ENCODE results near the gene HSD17B12. TPM values are rescaled to one million over a fixed set of nuclear protein-coding genes. Genes with fewer than 3 reads are reported as not detected.

Gene HSD17B12
- total and polyA plus RNA-seq, 7 experiments from 2014 or later, result 20.3 to 39.5 (median 24.7) TPM

- intact Hi-C loops (cut with micrococcal nuclease), result no loop called here
- no peak for DNase-seq
- Mint-ChIP-seq H3K27ac (peak overlapping the region in 1 of 9 donors; percentile 3), H3K9me3 (peaks cover 0 to 14% (median 7%) of the 10 kb centered on the region in 11 donors), H3K4me1 (peaks cover 0 to 22% (median 10%) of the 10 kb centered on the region in 7 donors), H3K27me3 (no peaks in the 10 kb centered on the region), H3K4me3 (no peak overlapping the region), H3K36me3 (peaks cover 21 to 69% (median 68%) of the 10 kb centered on the region in 5 donors)
- ChIA-PET POLR2A (no interaction called here), CTCF (no interaction called here)
- Histone ChIP-seq H3K4me3 (ENCODE audit: low read length) (no peak overlapping the region), H3K27ac (ENCODE audit: low read depth, low read length) (no peak overlapping the region), H3K27me3 (ENCODE audit: control insufficient read depth in 2 of 2, insufficient read depth in 2 of 2, low read length in 2 of 2) (no peaks in the 10 kb centered on the region), H3K9me3 (ENCODE audit: control insufficient read depth in 2 of 3, low read length in 3 of 3) (no peaks in the 10 kb centered on the region), H3K36me3 (ENCODE audit: control insufficient read depth in 2 of 3, insufficient read depth in 3 of 3, low read length in 3 of 3) (peaks cover 0 to 11% (median 0%) of the 10 kb centered on the region in 3 experiments), H3K4me1 (ENCODE audit: control insufficient read depth in 2 of 2, insufficient read depth in 2 of 2, low read length in 2 of 2) (no peaks in the 10 kb centered on the region)
- no peak for ATAC-seq
Observed at GRCh38 chr11:43735115-43735514, 54.6 kb downstream of the HSD17B12 start.

- Mint-ChIP-seq H3K9me3 (peaks cover 0 to 15% (median 7%) of the 10 kb centered on the region in 11 donors), H3K27ac (no peak overlapping the region), H3K27me3 (no peaks in the 10 kb centered on the region), H3K4me1 (peaks cover 0 to 22% (median 10%) of the 10 kb centered on the region in 7 donors), H3K4me3 (no peak overlapping the region), H3K36me3 (peaks cover 24 to 76% (median 75%) of the 10 kb centered on the region in 5 donors)
- Histone ChIP-seq H3K27ac (ENCODE audit: low read depth, low read length) (no peak overlapping the region), H3K9me3 (ENCODE audit: control insufficient read depth in 2 of 3, low read length in 3 of 3) (no peaks in the 10 kb centered on the region), H3K4me3 (ENCODE audit: low read length) (no peak overlapping the region), H3K27me3 (ENCODE audit: control insufficient read depth in 2 of 2, insufficient read depth in 2 of 2, low read length in 2 of 2) (no peaks in the 10 kb centered on the region), H3K4me1 (ENCODE audit: control insufficient read depth in 2 of 2, insufficient read depth in 2 of 2, low read length in 2 of 2) (no peaks in the 10 kb centered on the region), H3K36me3 (ENCODE audit: control insufficient read depth in 2 of 3, insufficient read depth in 3 of 3, low read length in 3 of 3) (peaks cover 0 to 11% (median 0%) of the 10 kb centered on the region in 3 experiments)
- DNase-seq (no peak), ATAC-seq (no peak)
- intact Hi-C loops (cut with micrococcal nuclease), result no loop called here
- ChIA-PET POLR2A (no interaction called here), CTCF (no interaction called here)
Observed at GRCh38 chr11:43735961-43736360, 55.4 kb downstream of the HSD17B12 start.

DNA sequence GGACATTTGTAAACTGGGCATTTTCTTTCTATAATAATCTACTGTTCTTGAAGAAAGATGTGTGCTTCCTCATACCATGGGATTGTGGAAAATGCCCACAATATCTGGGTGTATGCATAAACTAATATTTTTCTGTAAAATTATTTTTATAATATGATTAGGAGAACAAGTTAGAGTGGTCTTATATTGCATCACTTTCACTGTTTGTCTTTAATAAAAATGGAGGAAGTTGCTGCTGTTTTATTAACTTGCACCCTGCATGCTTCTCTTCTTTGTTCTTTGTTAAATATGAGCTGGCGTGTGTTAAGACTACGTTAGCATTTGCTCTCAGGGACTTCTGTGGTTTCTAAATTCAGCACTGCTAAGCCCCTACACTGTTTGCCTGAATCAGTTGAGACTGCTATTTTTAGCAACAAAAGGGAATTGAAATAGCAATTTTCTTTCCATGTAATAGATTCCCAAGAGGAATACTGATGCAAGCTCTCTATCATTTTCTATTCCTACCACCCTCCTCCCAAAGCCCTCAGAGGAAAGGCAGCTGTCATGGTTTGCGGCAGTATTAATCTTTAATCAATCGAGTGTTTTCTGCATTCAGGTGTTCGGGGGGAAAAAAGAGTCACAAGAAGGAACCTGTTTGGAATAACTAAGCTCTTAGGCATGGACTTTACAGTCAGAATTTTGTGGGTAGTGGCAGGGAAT, 56.1 kb downstream of the HSD17B12 start:
- Mint-ChIP-seq H3K4me3 (no peak overlapping the region), H3K4me1 (peaks cover 0 to 22% (median 10%) of the 10 kb centered on the region in 7 donors), H3K27ac (peak overlapping the region in 1 of 9 donors; percentile 19), H3K27me3 (no peaks in the 10 kb centered on the region), H3K36me3 (peaks cover 24 to 71% (median 69%) of the 10 kb centered on the region in 5 donors), H3K9me3 (peaks cover 0 to 16% (median 7%) of the 10 kb centered on the region in 11 donors)
- POLR2A ChIA-PET, result no interaction called here
- Histone ChIP-seq H3K4me1 (ENCODE audit: control insufficient read depth in 2 of 2, insufficient read depth in 2 of 2, low read length in 2 of 2) (no peaks in the 10 kb centered on the region), H3K9me3 (ENCODE audit: control insufficient read depth in 2 of 3, low read length in 3 of 3) (no peaks in the 10 kb centered on the region), H3K4me3 (ENCODE audit: low read length) (no peak overlapping the region), H3K27me3 (ENCODE audit: control insufficient read depth in 2 of 2, insufficient read depth in 2 of 2, low read length in 2 of 2) (no peaks in the 10 kb centered on the region), H3K36me3 (ENCODE audit: control insufficient read depth in 2 of 3, insufficient read depth in 3 of 3, low read length in 3 of 3) (peaks cover 0 to 11% (median 0%) of the 10 kb centered on the region in 3 experiments), H3K27ac (ENCODE audit: low read depth, low read length) (no peak overlapping the region)
- no peak for ATAC-seq
- intact Hi-C loops (cut with micrococcal nuclease), result no loop called here
- DNase-seq, result no peak
- CTCF ChIA-PET, result no interaction called here

DNA sequence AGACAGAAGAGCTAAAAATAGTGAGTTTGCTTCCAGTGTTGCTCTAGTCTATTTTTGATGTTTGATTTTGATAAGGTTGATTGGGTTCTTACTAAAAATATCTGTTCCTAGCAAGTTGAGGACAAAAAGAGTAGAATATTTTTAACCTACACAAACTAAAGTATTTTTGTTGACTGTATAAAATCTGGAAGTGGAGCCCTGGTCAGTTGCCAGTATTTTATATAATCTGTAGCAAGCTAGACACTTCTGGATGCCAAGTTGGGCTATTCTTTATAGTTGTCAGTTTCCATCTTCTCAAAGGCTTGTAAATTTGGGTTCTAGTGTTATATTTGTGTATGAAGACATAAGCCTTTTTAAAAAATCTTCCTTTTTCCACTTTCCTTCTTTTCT, 56.7 kb downstream of the HSD17B12 start:
- peaks cover 0 to 17% (median 7%) of the 10 kb centered on the region in 11 donors for H3K9me3 Mint-ChIP-seq
- H3K27me3 Mint-ChIP-seq, result no peaks in the 10 kb centered on the region
- H3K27ac Mint-ChIP-seq, result no peak overlapping the region
- no peak overlapping the region for H3K4me3 Mint-ChIP-seq
- Histone ChIP-seq H3K27me3 (ENCODE audit: control insufficient read depth in 2 of 2, insufficient read depth in 2 of 2, low read length in 2 of 2) (no peaks in the 10 kb centered on the region), H3K36me3 (ENCODE audit: control insufficient read depth in 2 of 3, insufficient read depth in 3 of 3, low read length in 3 of 3) (peaks cover 0 to 11% (median 0%) of the 10 kb centered on the region in 3 experiments), H3K27ac (ENCODE audit: low read depth, low read length) (no peak overlapping the region), H3K9me3 (ENCODE audit: control insufficient read depth in 2 of 3, low read length in 3 of 3) (no peaks in the 10 kb centered on the region), H3K4me1 (ENCODE audit: control insufficient read depth in 2 of 2, insufficient read depth in 2 of 2, low read length in 2 of 2) (no peaks in the 10 kb centered on the region), H3K4me3 (ENCODE audit: low read length) (no peak overlapping the region)
- peaks cover 0 to 22% (median 10%) of the 10 kb centered on the region in 7 donors for H3K4me1 Mint-ChIP-seq
- no peak for ATAC-seq
- H3K36me3 Mint-ChIP-seq, result peaks cover 24 to 67% (median 63%) of the 10 kb centered on the region in 5 donors
- ChIA-PET POLR2A (no interaction called here), CTCF (no interaction called here)
- no peak for DNase-seq
- intact Hi-C loops (cut with micrococcal nuclease), result no loop called here

- intact Hi-C loops (cut with micrococcal nuclease), result no loop called here
- H3K4me3 Mint-ChIP-seq, result no peak overlapping the region
- peaks cover 20 to 69% (median 63%) of the 10 kb centered on the region in 5 donors for H3K36me3 Mint-ChIP-seq
Observed at GRCh38 chr11:43738600-43739409, 58.3 kb downstream of the HSD17B12 start.

DNA sequence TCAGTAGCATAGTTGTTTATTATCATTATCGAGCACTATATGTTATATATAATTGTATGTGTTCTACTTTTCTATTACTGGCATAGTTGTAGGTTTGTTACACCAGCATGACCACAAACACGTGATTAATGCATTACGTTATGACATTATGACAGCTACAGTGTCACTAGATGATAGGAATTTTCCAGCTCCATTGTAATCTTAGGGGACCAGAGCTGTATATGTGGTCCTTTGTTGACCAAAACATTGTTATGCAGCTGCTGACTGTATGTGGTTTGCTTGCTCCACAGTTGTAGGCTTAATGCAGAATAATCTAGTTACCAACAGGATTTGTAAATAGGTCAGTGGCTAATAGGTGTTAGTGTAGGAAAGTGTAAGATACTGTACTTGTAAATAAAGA, 66.1 kb downstream of the HSD17B12 start:
- intact Hi-C loops (cut with micrococcal nuclease), result no loop called here
- peaks cover 23 to 56% (median 54%) of the 10 kb centered on the region in 5 donors for H3K36me3 Mint-ChIP-seq

More at GRCh38 chr11:43738600-43739409, 58.3 kb downstream of the HSD17B12 start:
- Mint-ChIP-seq H3K27ac (no peak overlapping the region), H3K27me3 (no peaks in the 10 kb centered on the region), H3K9me3 (peaks cover 4 to 33% (median 11%) of the 10 kb centered on the region in 11 donors), H3K4me1 (peaks cover 0 to 11% (median 9%) of the 10 kb centered on the region in 7 donors)
- POLR2A ChIA-PET, result no interaction called here
- peaks cover 0 to 8% (median 0%) of the 10 kb centered on the region in 3 experiments for H3K36me3 ChIP-seq (ENCODE audit: control insufficient read depth in 2 of 3, insufficient read depth in 3 of 3, low read length in 3 of 3)
- DNase-seq, result no peak
- CTCF ChIA-PET, result no interaction called here
- peaks cover 0 to 6% (median 0%) of the 10 kb centered on the region in 3 experiments for H3K9me3 ChIP-seq (ENCODE audit: control insufficient read depth in 2 of 3, low read length in 3 of 3)
- H3K4me3 ChIP-seq (ENCODE audit: low read length), result no peak overlapping the region
- H3K4me1 ChIP-seq (ENCODE audit: control insufficient read depth in 2 of 2, insufficient read depth in 2 of 2, low read length in 2 of 2), result no peaks in the 10 kb centered on the region
- no peak overlapping the region for H3K27ac ChIP-seq (ENCODE audit: low read depth, low read length)
- ATAC-seq, result no peak
- H3K27me3 ChIP-seq (ENCODE audit: control insufficient read depth in 2 of 2, insufficient read depth in 2 of 2, low read length in 2 of 2), result no peaks in the 10 kb centered on the region

More for the DNA sequence above, 66.1 kb downstream of the HSD17B12 start:
- Histone ChIP-seq H3K4me3 (ENCODE audit: low read length) (no peak overlapping the region), H3K36me3 (ENCODE audit: control insufficient read depth in 2 of 3, insufficient read depth in 3 of 3, low read length in 3 of 3) (peaks cover 0 to 5% (median 0%) of the 10 kb centered on the region in 3 experiments), H3K9me3 (ENCODE audit: control insufficient read depth in 2 of 3, low read length in 3 of 3) (peaks cover 0 to 6% (median 0%) of the 10 kb centered on the region in 3 experiments), H3K4me1 (ENCODE audit: control insufficient read depth in 2 of 2, insufficient read depth in 2 of 2, low read length in 2 of 2) (no peaks in the 10 kb centered on the region), H3K27ac (ENCODE audit: low read depth, low read length) (no peak overlapping the region), H3K27me3 (ENCODE audit: control insufficient read depth in 2 of 2, insufficient read depth in 2 of 2, low read length in 2 of 2) (no peaks in the 10 kb centered on the region)
- ATAC-seq, result no peak
- POLR2A ChIA-PET, result no interaction called here
- Mint-ChIP-seq H3K4me3 (no peak overlapping the region), H3K27ac (no peak overlapping the region), H3K9me3 (peaks cover 6 to 43% (median 16%) of the 10 kb centered on the region in 11 donors), H3K4me1 (peaks cover 0 to 7% (median 0%) of the 10 kb centered on the region in 7 donors), H3K27me3 (no peaks in the 10 kb centered on the region)
- CTCF ChIA-PET, result interaction anchor here (1.1 kb wide), 1 partner anchor 15 kb away, joined by 4 read pairs; no protein-coding TSS in a partner anchor
- no peak for DNase-seq
